NCI-H2227 treated with DMSO at 0.1 percent for 48 hours (cell line): ENCODE measurements around the gene DRG2.

Source experiments
- DNase-seq: peaks from one replicate; lab custom pipeline; 2025; lab: John Stamatoyannopoulos, UW

The DRG2 gene

GRCh38 chr17:18074566-18075272, 13.0 kb upstream of the DRG2 start:
- no peak for DNase-seq

- DNase-seq: no peak
These were observed 10.8 kb upstream of the DRG2 start for GRCh38 chr17:18076936-18077335.

- DNase-seq: no peak
These were observed 8.2 kb upstream of the DRG2 start for GRCh38 chr17:18079543-18079942.

GRCh38 chr17:18084256-18084655, 3.5 kb upstream of the DRG2 start:
- DNase-seq: no peak

- DNase-seq: no peak
These were observed 1.9 kb downstream of the DRG2 start for GRCh38 chr17:18089613-18090012.

- no peak for DNase-seq
These were observed 6.1 kb downstream of the DRG2 start for GRCh38 chr17:18093616-18094408.

GRCh38 chr17:18094409-18094807, 6.7 kb downstream of the DRG2 start:
- no peak for DNase-seq

- no peak for DNase-seq
These were observed 11.8 kb downstream of the DRG2 start for GRCh38 chr17:18099516-18099915.

- no peak for DNase-seq
These were observed 12.9 kb downstream of the DRG2 start for GRCh38 chr17:18100616-18101015.

GRCh38 chr17:18101828-18102227, 14.1 kb downstream of the DRG2 start:
- DNase-seq: no peak

GRCh38 chr17:18102640-18103039, 14.9 kb downstream of the DRG2 start:
- no peak for DNase-seq

GRCh38 chr17:18105027-18105426, 17.3 kb downstream of the DRG2 start:
- no peak for DNase-seq

- no peak for DNase-seq
These were observed 17.8 kb downstream of the DRG2 start for GRCh38 chr17:18105595-18105994.

GRCh38 chr17:18106211-18106610, 18.5 kb downstream of the DRG2 start:
- DNase-seq: no peak

- no peak for DNase-seq
These were observed 19.5 kb downstream of the DRG2 start for GRCh38 chr17:18107061-18107790.

GRCh38 chr17:18107971-18108370, 20.2 kb downstream of the DRG2 start:
- DNase-seq: no peak

- DNase-seq: no peak
These were observed 20.9 kb downstream of the DRG2 start, which contains the start of gene MYO15A for GRCh38 chr17:18108401-18109312. MYO15A (plus strand) TSS chr17:18108756; CDS start chr17:18118801, 10,045 bp downstream.

- no peak for DNase-seq
These were observed 22.3 kb downstream of the DRG2 start for GRCh38 chr17:18109935-18110485.

- DNase-seq: no peak
These were observed 22.9 kb downstream of the DRG2 start for GRCh38 chr17:18110636-18111145.

GRCh38 chr17:18111330-18111971, 23.7 kb downstream of the DRG2 start:
- no peak for DNase-seq

- no peak for DNase-seq
These were observed 27.8 kb downstream of the DRG2 start for GRCh38 chr17:18115517-18115916.
